Stimulated activated naive CD8-positive, alpha-beta T cell treated with anti-CD3 and anti-CD28 coated beads, Interleukin-15, Interleukin-2, amounts not matched to agents 100 ng/mL and 50 ng/mL, for 24 hours (primary cell): ENCODE results near the gene BCAS1.

Source experiments
- H3K27ac Mint-ChIP-seq: one replicate; pipeline ENCODE4 v1.8.0; 2021; ENCODE audit warnings: mild to moderate bottlenecking, mixed read lengths
- H3K27me3 Mint-ChIP-seq: one replicate; pipeline ENCODE4 v1.8.0; 2021; ENCODE audit warnings: mixed read lengths
- H3K36me3 Mint-ChIP-seq: one replicate; pipeline ENCODE4 v1.8.0; 2021; ENCODE audit warnings: low read depth, mixed read lengths
- H3K4me1 Mint-ChIP-seq: one replicate; pipeline ENCODE4 v1.8.0; 2021; ENCODE audit warnings: low read depth, mixed read lengths
- H3K4me3 Mint-ChIP-seq: one replicate; pipeline ENCODE4 v1.8.0; 2021; ENCODE audit warnings: mild to moderate bottlenecking, mixed read lengths
- H3K9me3 Mint-ChIP-seq: one replicate; pipeline ENCODE4 v1.8.0; 2021; ENCODE audit warnings: mixed read lengths

Gene BCAS1

DNA sequence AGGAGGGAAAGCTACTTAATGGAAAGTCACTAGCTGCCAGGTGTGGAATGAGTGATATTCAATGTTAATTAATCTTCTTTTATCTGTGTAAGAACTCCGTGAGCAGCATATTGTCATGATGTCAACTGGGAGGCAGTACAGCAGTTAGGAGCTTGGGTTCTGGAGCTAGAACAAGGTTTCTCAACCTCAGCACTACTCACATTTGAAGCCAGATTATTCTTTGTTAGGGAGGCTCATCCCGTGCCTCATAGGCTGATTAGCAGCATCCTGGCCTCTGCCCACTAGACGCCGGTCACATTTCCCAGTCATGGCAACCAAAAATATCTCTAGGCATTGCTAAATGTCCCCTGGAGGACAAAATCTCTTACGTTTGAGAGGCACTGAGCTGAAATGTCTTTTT is 41.2 kb downstream of the BCAS1 start:
- no peaks in the 10 kb centered on the region for H3K36me3 Mint-ChIP-seq
- peaks cover 21% of the 10 kb centered on the region for H3K27me3 Mint-ChIP-seq
- no peak overlapping the region for H3K4me3 Mint-ChIP-seq
- no peak overlapping the region for H3K27ac Mint-ChIP-seq
- H3K4me1 Mint-ChIP-seq = no peaks in the 10 kb centered on the region
- H3K9me3 Mint-ChIP-seq = peaks cover 9% of the 10 kb centered on the region

DNA sequence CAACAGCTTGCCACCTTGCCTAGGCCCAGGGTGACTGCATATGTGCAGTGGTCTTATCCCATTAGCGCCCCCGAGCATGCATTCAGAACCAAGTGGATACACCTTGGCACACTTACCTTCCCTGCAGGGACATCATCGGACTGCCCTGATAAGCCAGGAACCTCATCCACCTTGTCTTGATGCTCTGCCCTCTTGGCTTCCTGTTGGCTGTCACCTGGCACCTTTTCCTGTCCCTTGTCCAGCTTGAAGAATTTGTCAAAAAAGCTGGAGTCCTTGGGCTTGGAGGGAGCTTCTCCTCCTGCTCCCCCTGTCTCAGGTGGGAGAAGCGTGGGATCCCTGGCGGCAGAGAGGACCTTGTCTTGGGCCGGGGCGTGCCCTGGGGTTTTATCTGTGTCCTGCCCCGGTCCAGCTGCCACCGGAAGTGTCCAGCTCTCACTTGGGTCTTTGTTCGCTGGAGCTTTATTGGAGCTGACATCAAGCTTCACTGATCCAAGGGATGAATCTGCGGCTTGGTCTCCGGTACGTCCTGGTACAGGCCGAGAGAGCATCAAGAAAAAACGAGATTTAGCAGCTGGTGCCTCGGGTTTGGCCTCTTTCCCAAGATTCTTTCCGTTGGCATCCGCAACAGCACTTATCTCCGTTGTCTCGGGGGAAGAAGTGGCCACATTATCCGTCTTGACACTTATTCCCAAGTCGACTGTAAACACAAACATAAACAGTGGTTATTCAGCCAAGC is 42.0 kb downstream of the BCAS1 start:
- peaks cover 21% of the 10 kb centered on the region for H3K27me3 Mint-ChIP-seq
- H3K27ac Mint-ChIP-seq = no peak overlapping the region
- peaks cover 9% of the 10 kb centered on the region for H3K9me3 Mint-ChIP-seq
- H3K4me3 Mint-ChIP-seq = no peak overlapping the region
- no peaks in the 10 kb centered on the region for H3K36me3 Mint-ChIP-seq
- H3K4me1 Mint-ChIP-seq = no peaks in the 10 kb centered on the region

DNA sequence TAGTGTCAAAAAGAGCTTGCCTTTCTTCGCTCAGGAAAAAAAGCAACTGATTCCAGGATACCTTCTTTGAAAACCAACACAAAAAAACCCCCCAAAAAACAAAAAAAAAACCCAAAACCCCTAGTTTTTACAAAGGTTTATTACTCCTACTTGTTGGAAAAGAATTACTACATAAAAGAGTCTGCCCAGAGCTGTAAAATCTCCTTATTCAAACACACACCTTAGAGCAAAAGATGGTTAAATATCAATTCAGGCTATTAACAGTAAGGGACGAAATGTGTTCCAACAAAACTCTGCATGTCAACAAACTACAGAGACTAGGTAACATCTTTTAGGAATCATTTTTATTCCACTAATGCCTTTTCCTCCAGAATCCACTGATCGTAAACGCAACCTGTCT is 42.7 kb downstream of the BCAS1 start:
- peaks cover 21% of the 10 kb centered on the region for H3K27me3 Mint-ChIP-seq

DNA sequence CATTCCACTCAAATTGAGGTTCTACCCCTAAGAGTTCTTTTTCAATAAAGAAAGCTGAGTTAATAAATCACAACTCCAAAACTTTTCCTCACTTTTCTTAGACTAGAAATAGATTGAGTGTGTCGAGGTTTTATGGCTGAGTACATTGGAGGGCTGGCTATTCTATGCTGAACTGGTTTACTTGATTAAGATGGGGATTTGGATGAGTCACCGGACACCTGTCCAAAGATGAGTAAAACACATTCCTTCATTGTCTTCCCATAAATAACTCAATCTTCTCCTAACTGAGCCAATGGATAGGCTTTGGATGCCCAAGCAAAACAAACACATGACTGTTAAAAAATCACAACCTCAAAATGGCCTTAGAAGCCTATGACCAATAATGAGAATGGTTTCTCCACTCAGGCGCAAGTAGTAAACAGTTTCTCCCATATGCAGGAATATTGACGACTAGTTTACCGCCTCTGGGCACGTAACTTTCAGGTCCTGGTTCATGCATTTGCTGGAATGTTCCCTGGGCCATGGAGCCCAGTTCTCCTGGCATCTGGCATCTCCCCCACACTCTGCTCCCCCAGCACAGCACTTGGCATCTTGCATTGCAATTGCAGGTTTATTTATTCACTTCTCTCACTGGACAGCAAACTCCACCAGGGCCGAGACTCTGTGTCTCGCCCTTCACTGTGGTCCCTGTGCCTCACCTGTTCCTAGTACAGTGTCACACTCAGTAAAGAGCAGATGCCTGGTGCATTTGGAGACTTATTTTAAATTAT is 43.9 kb downstream of the BCAS1 start:
- Mint-ChIP-seq H3K4me3 (no peak overlapping the region), H3K9me3 (peaks cover under 1% of the 10 kb centered on the region), H3K4me1 (no peaks in the 10 kb centered on the region), H3K27ac (no peak overlapping the region), H3K36me3 (no peaks in the 10 kb centered on the region), H3K27me3 (peaks cover 16% of the 10 kb centered on the region)

More for the DNA sequence above, 42.7 kb downstream of the BCAS1 start:
- Mint-ChIP-seq H3K36me3 (no peaks in the 10 kb centered on the region), H3K4me1 (no peaks in the 10 kb centered on the region), H3K4me3 (no peak overlapping the region), H3K9me3 (peaks cover 9% of the 10 kb centered on the region), H3K27ac (no peak overlapping the region)

DNA sequence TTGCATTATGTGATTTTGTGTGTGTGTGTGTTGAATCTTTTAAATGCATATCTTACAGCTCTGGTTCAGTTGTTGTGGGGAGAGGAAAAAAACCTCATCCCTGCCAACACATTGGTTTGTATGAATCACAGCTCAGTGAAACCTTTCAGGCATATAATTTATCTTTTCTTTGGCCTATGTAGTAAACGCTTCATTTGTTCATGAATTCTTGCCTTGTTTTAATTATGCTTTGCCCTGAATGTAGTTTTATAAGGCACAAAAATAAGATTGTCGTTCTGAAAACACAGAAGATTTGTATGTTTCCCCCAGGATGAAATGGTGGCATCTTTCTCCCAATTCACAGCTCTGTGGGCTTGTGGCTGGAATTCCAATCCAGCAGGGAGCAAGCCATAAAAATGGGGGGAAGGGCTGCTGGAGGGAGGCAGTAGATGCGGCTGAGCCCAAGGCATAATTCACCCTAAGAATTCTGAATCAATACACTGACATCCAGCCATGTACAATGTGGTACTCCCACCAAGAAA is 45.1 kb downstream of the BCAS1 start:
- H3K27ac Mint-ChIP-seq = no peak overlapping the region
- H3K27me3 Mint-ChIP-seq = peaks cover 15% of the 10 kb centered on the region
- no peaks in the 10 kb centered on the region for H3K9me3 Mint-ChIP-seq
- no peaks in the 10 kb centered on the region for H3K4me1 Mint-ChIP-seq
- H3K36me3 Mint-ChIP-seq = no peaks in the 10 kb centered on the region
- H3K4me3 Mint-ChIP-seq = no peak overlapping the region

DNA sequence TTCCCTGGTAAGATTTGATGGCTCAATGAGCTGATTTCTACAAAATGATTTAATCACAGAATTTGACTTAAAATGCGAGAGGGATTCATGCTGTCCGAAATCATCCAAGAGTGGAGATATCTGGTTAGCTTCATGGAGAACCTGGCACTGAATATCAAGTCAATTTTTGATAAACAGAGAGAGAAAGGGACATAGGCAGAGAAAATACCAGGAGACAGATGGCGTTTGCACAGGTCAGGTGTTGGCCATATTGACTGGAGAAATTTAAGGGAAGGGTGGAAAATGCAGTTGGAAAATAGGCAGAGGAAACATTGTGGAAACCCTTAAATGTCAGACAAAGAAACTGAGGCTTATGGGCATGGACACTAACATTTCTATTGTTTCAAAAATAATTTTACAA is 47.0 kb downstream of the BCAS1 start:
- Mint-ChIP-seq H3K27me3 (peaks cover 10% of the 10 kb centered on the region), H3K9me3 (no peaks in the 10 kb centered on the region), H3K4me1 (no peaks in the 10 kb centered on the region), H3K36me3 (no peaks in the 10 kb centered on the region), H3K27ac (no peak overlapping the region), H3K4me3 (no peak overlapping the region)

DNA sequence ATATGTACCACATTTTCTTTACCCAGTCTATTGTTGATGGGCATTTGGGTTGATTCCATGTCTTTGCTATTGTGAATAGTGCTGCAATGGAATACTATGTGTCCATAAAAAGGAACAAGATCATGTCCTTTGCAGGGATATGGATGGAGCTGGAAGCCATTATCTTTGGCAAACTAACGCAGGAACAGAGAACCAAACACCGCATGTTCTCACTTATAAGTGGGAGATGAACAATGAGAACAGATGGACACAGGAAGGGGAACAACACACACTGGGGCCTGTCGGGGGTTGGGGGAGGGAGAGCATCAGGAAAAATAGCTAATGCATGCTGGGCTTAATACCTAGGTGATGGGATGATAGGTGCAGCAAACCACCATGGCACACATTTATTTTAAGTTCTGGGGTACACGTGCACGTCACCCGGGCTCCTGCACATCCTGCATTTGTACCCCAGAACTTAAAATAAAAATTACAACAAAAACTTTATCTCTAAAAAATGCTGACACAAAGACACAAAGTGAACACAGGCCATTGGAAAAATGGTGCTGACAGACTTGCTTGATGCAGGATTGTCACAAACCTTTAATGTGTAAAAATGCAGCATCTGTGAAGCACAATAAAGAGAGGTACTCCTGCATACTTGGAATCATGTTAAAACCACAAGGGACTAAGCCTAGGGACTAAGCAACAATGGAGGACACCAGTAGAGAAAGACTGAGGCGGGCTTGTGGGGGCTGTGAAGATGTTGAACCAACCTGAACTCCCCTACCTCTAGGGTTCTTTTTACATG is 48.8 kb downstream of the BCAS1 start:
- H3K9me3 Mint-ChIP-seq = no peaks in the 10 kb centered on the region

DNA sequence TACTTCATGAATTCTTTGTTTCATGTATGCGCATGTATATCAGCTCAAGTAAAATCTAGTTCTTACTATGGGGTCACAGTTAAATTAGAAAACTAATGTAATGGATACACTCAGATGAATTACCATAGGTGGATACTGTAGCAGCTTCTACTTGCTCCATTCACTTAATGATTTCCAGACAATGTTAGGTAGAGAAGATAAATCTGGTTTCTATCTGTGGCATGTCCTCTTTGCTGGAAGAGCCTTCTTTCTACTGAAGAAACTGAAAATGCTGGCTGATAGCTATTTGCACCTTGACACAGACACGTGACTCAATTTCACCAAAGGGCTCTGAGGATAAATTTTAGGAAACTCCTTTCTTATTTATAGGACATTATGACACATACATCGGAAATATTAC is 49.5 kb downstream of the BCAS1 start:
- H3K27me3 Mint-ChIP-seq = peaks cover 10% of the 10 kb centered on the region
- H3K4me1 Mint-ChIP-seq = peaks cover 7% of the 10 kb centered on the region
- no peak overlapping the region for H3K4me3 Mint-ChIP-seq
- no peaks in the 10 kb centered on the region for H3K9me3 Mint-ChIP-seq
- H3K36me3 Mint-ChIP-seq = no peaks in the 10 kb centered on the region
- H3K27ac Mint-ChIP-seq = no peak overlapping the region

More for the DNA sequence above, 48.8 kb downstream of the BCAS1 start:
- H3K36me3 Mint-ChIP-seq = no peaks in the 10 kb centered on the region
- peaks cover 10% of the 10 kb centered on the region for H3K27me3 Mint-ChIP-seq
- no peak overlapping the region for H3K4me3 Mint-ChIP-seq
- no peak overlapping the region for H3K27ac Mint-ChIP-seq
- H3K4me1 Mint-ChIP-seq = peaks cover 7% of the 10 kb centered on the region

DNA sequence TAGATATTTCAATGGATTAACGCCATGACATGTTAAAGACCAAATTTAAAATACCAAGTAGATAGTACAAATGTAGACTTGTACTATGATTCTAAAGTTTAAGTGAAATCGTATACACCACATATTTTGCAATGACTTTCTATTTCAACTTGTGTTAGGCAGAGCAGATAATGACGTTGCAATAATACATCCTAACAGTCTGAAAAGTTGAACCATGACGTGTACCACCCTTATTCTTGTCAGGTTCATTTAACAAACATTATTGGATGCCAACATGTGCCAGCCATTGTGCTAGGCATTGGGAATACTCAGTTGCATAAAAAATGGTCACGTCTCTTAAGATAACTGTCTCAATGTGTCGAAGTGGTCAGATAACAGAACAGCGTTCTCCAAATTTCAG is 50.0 kb downstream of the BCAS1 start:
- peaks cover 10% of the 10 kb centered on the region for H3K27me3 Mint-ChIP-seq
- peaks cover 7% of the 10 kb centered on the region for H3K4me1 Mint-ChIP-seq

DNA sequence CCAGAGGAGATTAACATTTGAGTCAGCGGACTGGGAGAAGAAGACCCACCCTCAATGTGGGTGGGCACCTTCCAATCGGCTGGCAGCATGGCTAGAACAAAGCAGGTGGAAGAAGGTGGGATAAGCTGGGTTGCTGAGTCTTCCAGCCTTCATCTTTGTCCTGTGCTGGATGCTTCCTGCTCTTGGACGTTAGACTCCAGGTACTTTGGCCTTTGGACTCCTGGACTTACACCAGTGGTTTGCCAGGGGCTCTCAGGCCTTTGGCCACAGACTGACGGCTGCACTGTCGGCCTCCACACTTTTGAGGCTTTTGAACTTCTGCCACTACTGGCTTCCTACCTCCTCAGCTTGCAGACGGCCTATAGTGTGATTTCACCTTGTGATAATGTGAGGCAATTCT is 50.8 kb downstream of the BCAS1 start:
- H3K27me3 Mint-ChIP-seq = peaks cover 10% of the 10 kb centered on the region
- peaks cover 7% of the 10 kb centered on the region for H3K4me1 Mint-ChIP-seq
- no peak overlapping the region for H3K4me3 Mint-ChIP-seq
- H3K9me3 Mint-ChIP-seq = no peaks in the 10 kb centered on the region
- H3K27ac Mint-ChIP-seq = no peak overlapping the region
- H3K36me3 Mint-ChIP-seq = no peaks in the 10 kb centered on the region

More for the DNA sequence above, 50.0 kb downstream of the BCAS1 start:
- H3K27ac Mint-ChIP-seq = no peak overlapping the region
- H3K9me3 Mint-ChIP-seq = no peaks in the 10 kb centered on the region
- no peaks in the 10 kb centered on the region for H3K36me3 Mint-ChIP-seq
- H3K4me3 Mint-ChIP-seq = no peak overlapping the region

DNA sequence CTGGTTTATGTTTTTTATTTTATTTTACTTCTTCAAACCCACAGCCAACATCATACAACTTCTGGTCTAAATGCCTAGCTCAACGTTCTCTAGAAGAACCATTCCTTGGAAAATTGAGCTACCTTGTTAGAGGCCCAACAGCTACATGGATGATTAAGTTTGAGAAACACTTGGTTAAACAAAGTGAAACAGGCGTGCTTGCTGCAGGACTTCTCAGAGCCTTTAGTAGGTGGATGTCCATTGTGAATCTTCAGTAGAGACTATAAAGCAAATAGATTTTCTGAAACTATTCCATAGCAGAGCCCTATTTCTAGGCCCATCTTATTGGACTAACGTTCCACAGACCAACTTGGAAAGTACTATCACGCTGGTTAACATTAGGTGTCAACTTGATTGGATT is 51.3 kb downstream of the BCAS1 start:
- Mint-ChIP-seq H3K9me3 (no peaks in the 10 kb centered on the region), H3K36me3 (no peaks in the 10 kb centered on the region), H3K4me3 (no peak overlapping the region), H3K27me3 (peaks cover 10% of the 10 kb centered on the region), H3K4me1 (peaks cover 7% of the 10 kb centered on the region), H3K27ac (no peak overlapping the region)

DNA sequence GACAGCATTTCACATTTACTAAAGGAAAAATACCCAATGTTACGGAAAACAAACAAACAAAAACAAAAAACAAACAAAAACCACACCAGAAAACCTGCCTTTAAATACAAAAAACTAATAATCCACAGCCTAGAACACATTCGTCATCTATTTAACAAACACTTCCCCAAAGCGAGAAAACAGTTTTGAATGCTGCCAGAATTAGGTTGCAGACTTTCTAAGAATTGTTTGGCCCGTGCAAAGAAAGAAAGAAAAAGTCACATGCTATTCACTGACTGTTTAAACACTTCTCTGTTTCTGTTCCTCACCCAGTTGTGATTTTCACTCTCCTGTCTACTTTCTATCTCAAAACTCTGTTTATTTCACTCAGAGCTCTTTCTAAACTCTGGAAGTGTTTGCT is 52.5 kb downstream of the BCAS1 start:
- peak overlapping the region; percentile 14 for H3K27ac Mint-ChIP-seq
- H3K4me1 Mint-ChIP-seq = peaks cover 7% of the 10 kb centered on the region
- peaks cover 10% of the 10 kb centered on the region for H3K27me3 Mint-ChIP-seq
- no peaks in the 10 kb centered on the region for H3K36me3 Mint-ChIP-seq
- no peak overlapping the region for H3K4me3 Mint-ChIP-seq
- no peaks in the 10 kb centered on the region for H3K9me3 Mint-ChIP-seq

DNA sequence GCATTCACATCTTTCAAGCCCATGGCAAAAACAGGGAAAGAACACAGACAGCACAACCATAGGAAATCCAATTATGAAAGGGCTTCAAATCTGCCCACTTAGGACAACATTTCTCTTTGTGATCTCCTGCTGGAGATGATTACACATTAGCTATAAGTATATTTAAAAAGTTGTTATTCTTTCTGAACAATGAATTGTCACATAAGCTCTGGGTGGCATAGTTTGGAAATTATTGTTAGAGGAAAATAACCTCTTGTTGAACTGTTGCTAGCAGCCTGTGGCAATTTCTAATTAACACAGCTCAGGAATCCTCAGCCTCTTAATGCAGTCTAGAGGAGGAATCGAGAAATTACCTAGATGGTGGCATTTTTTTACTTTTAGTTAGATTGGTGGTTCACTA is 54.9 kb downstream of the BCAS1 start:
- Mint-ChIP-seq H3K4me3 (no peak overlapping the region), H3K9me3 (no peaks in the 10 kb centered on the region), H3K27ac (no peak overlapping the region), H3K27me3 (peaks cover 9% of the 10 kb centered on the region), H3K4me1 (peaks cover 7% of the 10 kb centered on the region), H3K36me3 (no peaks in the 10 kb centered on the region)

DNA sequence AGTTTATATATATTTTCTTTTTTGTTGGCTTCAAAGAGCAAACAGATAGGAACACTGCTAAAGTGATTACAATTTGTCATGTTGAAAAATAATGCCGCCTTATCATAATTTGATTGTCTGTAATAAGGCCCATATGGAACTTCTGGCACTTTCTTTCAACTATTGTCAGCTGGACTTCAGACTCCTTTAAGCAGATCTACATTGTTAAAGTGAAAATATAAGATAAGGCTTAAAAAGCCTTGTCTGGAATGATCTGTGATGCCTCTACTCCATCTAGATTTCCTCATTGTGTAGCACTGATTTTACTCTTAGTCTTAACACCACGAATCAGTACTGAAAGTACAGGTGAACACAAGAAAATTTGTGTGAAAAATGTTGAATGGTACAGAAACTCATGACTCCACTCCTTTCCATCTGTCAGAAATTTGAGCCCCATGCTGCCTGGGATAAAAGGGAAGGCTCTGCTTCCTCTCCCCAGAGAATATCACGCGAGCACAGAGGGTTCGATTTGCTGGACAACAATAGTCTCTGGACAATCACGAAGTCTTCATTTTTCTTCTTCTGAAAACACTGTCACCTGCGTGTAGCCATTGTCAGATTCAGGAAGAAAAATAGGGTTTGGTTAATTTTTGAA is 56.0 kb downstream of the BCAS1 start:
- Mint-ChIP-seq H3K27me3 (peaks cover 18% of the 10 kb centered on the region), H3K4me1 (peaks cover 7% of the 10 kb centered on the region), H3K36me3 (no peaks in the 10 kb centered on the region), H3K27ac (no peak overlapping the region), H3K9me3 (no peaks in the 10 kb centered on the region), H3K4me3 (no peak overlapping the region)
